ENCODE results near the gene GUCD1.
A peak's percentile ranks its signal among the peaks of the same experiment; 100 is the strongest.
"Not testable (repeated sequence)": the region's sequence is repeated elsewhere in the genome, so short reads cannot be mapped to it uniquely, and the experiment has no call there.

GUCD1 gene

GRCh38 chr22:24565077-24565476, 10.1 kb upstream of the GUCD1 start:
- no peak for DNase-seq (ENCODE audit: low read depth)

DNA sequence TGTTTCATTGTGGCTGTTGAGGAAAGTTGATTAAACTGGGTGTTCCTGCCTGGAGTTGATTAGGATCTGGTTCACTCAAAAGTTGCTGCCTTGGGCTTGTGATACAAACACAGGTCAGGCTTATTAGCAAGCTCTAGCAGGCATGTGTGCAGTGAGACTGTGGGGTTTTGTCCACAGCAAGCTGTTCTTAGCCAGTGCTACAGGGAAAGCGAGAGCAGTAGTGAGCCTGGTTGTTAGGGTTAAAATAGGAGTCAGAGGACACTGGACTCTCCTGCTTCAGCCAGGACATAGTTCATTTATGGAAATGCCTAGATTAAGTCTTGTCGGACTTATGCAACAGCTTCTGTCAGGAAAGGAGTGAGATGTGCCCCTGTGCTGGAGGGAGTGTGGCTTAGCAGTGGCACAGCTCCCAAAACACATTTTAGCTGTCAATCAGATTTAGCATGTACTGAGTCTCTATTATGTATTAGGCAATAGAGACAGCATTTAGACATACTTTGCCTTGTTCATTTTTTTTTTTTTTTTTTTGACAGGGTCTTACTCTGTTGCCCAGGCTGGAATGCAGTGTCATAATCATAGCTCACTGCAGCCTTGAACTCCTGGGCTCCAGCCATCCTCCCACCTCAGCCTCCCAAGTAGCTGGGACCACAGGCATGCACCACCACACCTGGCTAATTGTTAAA, 9.6 kb upstream of the GUCD1 start:
- DNase-seq (ENCODE audit: low read depth), result peak; percentile 88

- no peak for DNase-seq (ENCODE audit: low read depth)
These were observed 8.3 kb upstream of the GUCD1 start for GRCh38 chr22:24563246-24563645.

- DNase-seq (ENCODE audit: low read depth), result no peak
These were observed 4.5 kb upstream of the GUCD1 start for GRCh38 chr22:24559471-24559870.

DNA sequence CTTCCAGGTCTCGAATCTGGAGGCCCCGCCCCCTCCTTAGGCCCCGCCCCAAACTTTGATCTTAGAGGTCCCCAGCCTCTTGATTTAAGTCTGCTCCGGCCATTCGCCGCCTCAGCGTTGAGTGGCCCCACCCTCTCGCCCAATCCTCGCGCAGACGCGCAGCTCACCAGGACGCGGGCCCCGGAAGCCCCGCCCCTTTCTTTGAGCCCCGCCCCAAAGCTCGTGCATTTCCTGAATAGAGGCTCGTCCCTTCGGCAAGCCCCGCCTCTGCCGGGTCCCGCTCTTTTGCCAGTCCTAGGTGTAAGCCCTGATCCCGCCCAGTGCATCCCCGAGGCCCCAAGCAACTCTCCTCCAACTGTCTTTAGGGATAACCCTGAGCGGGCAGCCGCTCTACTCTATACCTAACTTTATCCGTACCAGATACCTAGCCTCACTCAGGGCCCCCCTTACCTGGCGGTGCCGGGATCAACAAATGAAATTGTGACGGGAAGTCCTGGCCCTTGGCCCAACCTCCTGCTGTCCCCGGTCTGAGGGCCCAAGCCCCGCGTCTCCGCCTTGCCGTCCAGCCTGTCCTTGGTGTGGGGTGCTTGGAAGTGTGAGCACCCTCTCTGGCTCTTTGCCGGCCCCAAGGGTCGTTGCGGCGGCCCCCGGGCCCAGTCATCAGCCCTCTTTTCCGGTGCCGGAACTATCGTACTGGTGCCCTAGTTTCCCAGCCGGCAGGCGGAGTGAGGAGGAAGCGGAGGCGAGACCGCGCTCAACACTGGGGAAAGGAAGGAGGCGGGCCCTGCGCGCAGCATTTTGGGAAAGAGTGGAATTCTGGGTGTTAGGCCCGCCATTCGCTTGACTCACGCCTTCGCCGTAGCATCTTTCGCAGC, 464 bp upstream of the GUCD1 start, which contains the start of gene SNRPD3:
Gene SNRPD3, plus strand, starts transcription at position 835 of the 875 bp plus-strand sequence. CDS start 1,676 bp downstream, outside the sequence.
- DNase-seq (ENCODE audit: low read depth), result peak; percentile 97

GRCh38 chr22:24553597-24554312, 1.2 kb downstream of the GUCD1 start:
- peak; percentile 43 for DNase-seq (ENCODE audit: low read depth)

DNA sequence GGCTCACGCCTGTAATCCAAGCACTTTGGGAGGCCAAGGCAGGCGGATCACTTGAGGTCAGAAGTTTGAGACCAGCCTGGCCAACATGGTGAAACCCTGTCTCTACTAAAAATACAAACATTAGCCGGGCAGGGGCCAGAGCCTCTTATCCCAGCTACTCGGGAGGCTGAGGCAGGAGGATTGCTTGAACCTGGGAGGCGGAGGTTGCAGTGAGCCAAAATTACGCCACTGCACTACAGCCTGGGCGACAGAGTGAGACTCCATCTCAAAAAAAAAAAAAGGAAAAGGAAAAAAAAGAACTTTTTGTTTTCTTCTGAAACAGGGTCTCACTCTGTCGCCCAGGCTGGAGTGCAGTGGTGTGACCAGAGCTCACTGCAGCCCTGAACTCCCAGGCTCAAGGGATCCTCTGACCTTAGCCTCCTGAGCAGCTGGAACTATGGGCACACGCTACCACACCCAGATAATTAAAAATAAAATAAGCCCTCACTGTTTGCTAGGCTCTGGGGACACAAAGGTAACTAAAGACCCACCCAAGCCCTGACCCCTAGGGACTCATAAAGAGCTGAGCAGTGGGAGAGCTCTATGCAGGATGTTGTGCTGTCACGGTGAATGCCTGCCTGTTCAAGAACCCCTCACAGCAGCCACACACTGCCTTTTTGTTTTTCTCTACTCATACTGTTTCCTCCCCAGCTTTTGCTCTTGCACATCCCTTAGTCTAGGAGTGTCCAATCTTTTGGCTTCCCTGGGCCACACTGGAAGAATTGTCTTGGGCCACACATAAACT, 2.2 kb downstream of the GUCD1 start:
- not testable (repeated sequence) for DNase-seq (ENCODE audit: low read depth)

GRCh38 chr22:24550902-24551435, 4.0 kb downstream of the GUCD1 start:
- no peak for DNase-seq (ENCODE audit: low read depth)

- DNase-seq (ENCODE audit: low read depth), result peak; percentile 31
These were observed 4.7 kb downstream of the GUCD1 start for GRCh38 chr22:24550028-24550901.

DNA sequence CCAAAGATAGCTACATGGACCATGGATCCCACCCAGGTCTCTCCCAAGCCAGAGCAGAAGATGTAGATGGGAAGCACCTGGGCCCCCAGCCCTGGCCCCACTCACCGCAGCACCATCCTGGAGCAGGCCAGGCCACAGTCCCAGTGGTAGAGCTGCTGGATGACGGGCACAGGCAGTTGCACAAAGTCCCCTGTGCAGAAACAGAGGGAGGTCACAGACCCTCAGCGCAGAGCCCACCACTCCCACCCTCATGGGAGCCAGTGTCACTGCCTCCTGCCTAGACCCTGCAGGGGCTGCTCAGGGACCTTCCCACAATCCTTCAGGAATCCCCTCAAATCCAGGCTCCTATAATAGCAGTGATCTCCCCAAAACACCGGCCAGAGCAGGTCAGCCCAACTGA, 6.1 kb downstream of the GUCD1 start:
- no peak for DNase-seq (ENCODE audit: low read depth)

GRCh38 chr22:24543679-24544243, 11.2 kb downstream of the GUCD1 start:
- DNase-seq (ENCODE audit: low read depth), result no peak

DNA sequence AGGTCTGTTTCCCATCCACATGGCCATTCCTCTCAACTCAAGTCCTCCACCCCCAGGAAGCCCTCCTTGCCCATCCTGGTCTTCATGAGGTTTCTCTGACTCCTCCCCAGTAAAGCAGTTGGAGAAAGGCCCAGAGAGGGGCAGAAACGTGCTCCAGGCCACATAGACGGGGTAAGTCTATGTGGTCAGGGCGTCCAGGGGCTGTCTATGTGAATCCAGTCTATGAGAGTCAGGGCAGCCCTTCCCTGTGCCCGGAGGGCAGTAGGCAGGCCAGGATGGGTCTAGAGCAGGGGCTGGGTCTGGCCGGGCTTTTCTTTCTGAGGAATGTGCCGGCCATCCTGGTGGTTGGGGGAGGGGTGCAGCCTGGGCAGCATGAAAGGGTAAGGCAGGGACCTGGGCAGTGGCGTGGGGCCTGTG, 11.7 kb downstream of the GUCD1 start:
- no peak for DNase-seq (ENCODE audit: low read depth)

DNA sequence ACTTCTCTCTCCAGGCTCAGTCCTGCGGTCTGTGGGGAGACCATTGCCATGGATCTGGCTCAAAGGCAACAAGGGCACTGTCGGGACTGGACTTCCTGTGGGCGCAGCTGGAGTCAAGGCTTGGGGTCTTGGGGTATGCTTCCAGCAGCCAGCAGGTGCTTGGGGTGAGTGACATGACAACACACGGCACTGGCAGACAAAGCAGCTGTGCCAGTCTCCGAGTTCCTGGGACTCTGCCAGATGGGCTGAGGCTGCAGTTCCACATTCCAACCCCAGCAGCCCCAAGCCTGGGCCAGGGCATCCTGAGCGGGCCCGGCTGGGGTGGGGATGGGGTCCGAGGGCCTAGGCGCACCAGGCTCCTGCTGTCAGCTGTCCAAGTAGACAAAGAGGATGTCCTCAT, 12.3 kb downstream of the GUCD1 start:
- no peak for DNase-seq (ENCODE audit: low read depth)

DNA sequence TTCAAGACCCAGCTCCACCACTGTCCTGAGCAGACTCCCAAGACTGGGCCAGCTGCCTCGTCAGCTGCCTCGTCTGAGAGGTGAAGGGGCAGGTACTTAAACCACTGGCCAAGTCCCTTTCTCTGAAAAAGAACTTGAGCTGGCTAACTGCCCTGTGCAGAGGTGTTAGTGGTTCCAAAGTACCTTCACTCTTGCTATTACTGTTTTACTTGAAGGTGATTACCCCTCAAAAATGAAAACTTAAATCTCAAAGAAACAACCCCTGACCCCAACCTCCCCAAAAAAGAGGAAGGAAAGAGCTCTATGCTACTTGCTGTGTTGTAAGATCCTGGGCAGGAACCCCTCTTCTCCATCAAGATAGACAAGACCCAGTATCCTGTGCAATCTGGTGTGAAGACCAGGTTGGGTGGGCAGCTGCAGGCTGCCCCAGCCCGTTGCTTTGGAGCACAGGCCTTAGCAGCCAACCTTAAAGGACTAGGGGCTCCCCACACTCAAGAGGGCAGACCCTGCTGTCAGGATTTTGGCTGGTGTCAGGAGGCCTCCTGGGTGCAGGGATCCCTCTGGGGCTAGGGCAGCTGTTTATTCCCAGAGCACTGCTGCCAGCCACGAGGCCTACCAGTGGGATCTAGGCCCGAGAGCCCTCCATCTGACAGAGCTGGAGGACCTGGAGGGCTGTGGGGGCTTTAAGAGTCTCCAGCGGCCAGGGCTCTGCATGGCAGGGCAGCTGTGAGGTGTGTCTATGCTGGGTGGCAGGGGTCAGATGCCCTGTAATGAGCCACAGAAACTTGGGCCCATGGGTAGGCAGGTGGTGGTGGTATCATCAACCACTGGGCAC, 13.0 kb downstream of the GUCD1 start:
- no peak for DNase-seq (ENCODE audit: low read depth)

DNA sequence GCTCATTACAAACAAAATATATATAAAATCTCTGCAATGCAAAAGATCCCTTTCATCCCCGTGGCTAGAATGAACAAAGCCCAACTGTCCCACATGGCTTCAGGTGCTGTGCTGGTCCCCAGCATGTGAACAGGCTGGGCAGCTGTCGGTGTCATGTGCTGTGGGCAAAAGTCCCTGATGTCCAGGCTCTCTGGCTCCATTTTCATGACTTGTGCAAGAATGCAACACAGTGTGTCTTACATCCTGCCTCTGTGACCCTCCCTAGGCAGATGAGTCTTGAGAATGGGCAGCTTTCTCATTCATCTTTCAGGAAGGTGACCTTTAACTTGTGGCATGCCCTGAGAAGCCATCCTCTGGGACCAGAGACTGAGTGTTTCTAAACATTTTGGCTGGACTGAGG, 14.5 kb downstream of the GUCD1 start:
- DNase-seq (ENCODE audit: low read depth), result no peak

GRCh38 chr22:24536089-24536488, 18.8 kb downstream of the GUCD1 start:
- no peak for DNase-seq (ENCODE audit: low read depth)

DNA sequence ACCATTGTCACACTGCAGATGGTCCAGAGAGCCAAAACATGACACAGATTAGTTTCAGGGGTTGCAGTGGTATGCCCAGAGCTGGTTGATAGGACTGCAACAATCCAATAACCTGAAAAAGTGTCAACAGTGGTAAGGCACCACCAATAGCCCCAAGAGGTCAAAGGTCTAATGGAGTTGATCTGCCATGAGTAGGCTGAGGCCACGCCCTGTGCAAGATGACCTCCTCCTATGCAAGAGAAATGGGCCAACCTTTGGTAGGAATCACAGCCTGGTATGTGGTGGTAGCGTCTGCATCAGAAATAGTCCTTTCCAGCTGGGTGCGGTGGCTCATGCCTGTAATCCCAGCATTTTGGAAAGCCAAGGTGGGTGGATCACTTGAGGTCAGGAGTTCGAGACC, 19.6 kb downstream of the GUCD1 start:
- no peak for DNase-seq (ENCODE audit: low read depth)

GRCh38 chr22:24532075-24532474, 22.9 kb downstream of the GUCD1 start:
- DNase-seq (ENCODE audit: low read depth), result no peak

DNA sequence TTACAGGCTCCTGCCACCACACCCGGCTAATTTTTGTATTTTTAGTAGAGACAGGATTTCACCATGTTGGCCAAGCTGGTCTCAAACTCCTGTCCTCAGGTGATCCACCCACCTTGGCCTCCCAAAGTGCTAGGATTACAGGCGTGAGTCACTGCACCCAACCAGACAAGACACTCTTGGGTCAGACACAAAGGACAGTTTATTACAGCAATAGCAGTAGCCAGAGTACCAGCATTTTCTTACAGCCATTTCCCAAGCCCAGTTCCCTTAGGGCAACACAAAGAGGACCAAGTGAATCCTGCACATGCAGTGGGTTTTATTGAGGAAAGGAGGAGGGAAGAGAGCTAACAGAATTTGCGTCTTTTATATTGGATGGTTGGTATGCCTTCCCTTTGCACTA, 24.0 kb downstream of the GUCD1 start:
- not testable (repeated sequence) for DNase-seq (ENCODE audit: low read depth)

Measured in amniotic epithelial cell (primary cell).